HG03469 (cell line): Measurements from ENCODE around the gene ARHGEF10L.

Experiments
- ATAC-seq: cut with Tn5 transposase; IDR thresholded peaks from one replicate; pipeline ENCODE4 v1.9.1; 2021; ENCODE audit warnings: mild to moderate bottlenecking, moderate library complexity, moderate number of reproducible peaks; ENCODE audit not compliant: unreplicated experiment

ARHGEF10L gene

GRCh38 chr1:17545356-17545755 is 5.9 kb downstream of the ARHGEF10L start:
- ATAC-seq, result no peak

GRCh38 chr1:17546946-17547670 is 7.6 kb downstream of the ARHGEF10L start:
- no peak for ATAC-seq

- no peak for ATAC-seq
Measured at GRCh38 chr1:17549384-17549783, 9.9 kb downstream of the ARHGEF10L start.

- no peak for ATAC-seq
Measured at GRCh38 chr1:17550729-17551584, 11.5 kb downstream of the ARHGEF10L start.

GRCh38 chr1:17551755-17552234 is 12.3 kb downstream of the ARHGEF10L start:
- ATAC-seq, result no peak

- ATAC-seq, result no peak
Measured at GRCh38 chr1:17553975-17554700, 14.6 kb downstream of the ARHGEF10L start.

- no peak for ATAC-seq
Measured at GRCh38 chr1:17554954-17555353, 15.5 kb downstream of the ARHGEF10L start.

GRCh38 chr1:17557986-17558385 is 18.5 kb downstream of the ARHGEF10L start:
- ATAC-seq, result no peak

GRCh38 chr1:17558541-17558940 is 19.0 kb downstream of the ARHGEF10L start:
- ATAC-seq, result no peak

- no peak for ATAC-seq
Measured at GRCh38 chr1:17558954-17559614, 19.6 kb downstream of the ARHGEF10L start.

- ATAC-seq, result no peak
Measured at GRCh38 chr1:17559615-17560419, 20.3 kb downstream of the ARHGEF10L start.

GRCh38 chr1:17561247-17561548 is 21.7 kb downstream of the ARHGEF10L start:
- ATAC-seq, result no peak

- no peak for ATAC-seq
Measured at GRCh38 chr1:17561561-17561985, 22.1 kb downstream of the ARHGEF10L start.

- ATAC-seq, result no peak
Measured at GRCh38 chr1:17562375-17562774, 22.9 kb downstream of the ARHGEF10L start.

GRCh38 chr1:17563494-17564281 is 24.2 kb downstream of the ARHGEF10L start:
- ATAC-seq, result no peak

GRCh38 chr1:17564458-17565393 is 25.2 kb downstream of the ARHGEF10L start:
- ATAC-seq, result no peak

- no peak for ATAC-seq
Measured at GRCh38 chr1:17565461-17566252, 26.2 kb downstream of the ARHGEF10L start.
